Psoas muscle (tissue), 8 donors: Measurements from ENCODE around the gene C19orf47. TPM values are rescaled to one million over a fixed set of nuclear protein-coding genes. Genes with fewer than 3 reads are reported as not detected.

Experiments
- ATAC-seq, 4 donors: fragments of 200-7000 bp; cut with Tn5 transposase; one replicate each; pipeline ENCODE4 v1.9.1; 2020; ENCODE audit warnings: moderate library complexity in 3 of 4, mild to moderate bottlenecking in 2 of 4
- DNase-seq, 2 donors: peaks; one replicate each; pipeline ENCODE4 v3.0.0-alpha.2; 2020
- H3K27ac ChIP-seq: fragments of 200-600 bp; one replicate; pipeline ENCODE4 v1.8.0; 2022
- H3K27me3 ChIP-seq, 3 donors: fragments of 200-600 bp in 1 of 3; one replicate each; pipeline versions ENCODE4 v1.6.1 to v1.8.0; 2013 to 2022; ENCODE audit warnings: low read length in 2 of 3, mild to moderate bottlenecking in 2 of 3, moderate library complexity in 1 of 3; ENCODE audit not compliant: insufficient read depth in 3 of 3
- H3K36me3 ChIP-seq, 2 donors: fragments of 200-600 bp in 1 of 2; one replicate each; pipeline versions ENCODE4 v1.6.1 to v1.8.0; 2013 to 2022; ENCODE audit warnings: low read depth in 1 of 2, mild to moderate bottlenecking in 1 of 2, moderate library complexity in 1 of 2; ENCODE audit not compliant: insufficient read depth in 1 of 2
- H3K4me1 ChIP-seq: fragments of 200-600 bp; one replicate; pipeline ENCODE4 v1.8.0; 2022
- H3K4me3 ChIP-seq: fragments of 200-600 bp; one replicate; pipeline ENCODE4 v1.8.0; 2022; ENCODE audit warnings: mild to moderate bottlenecking
- H3K9me3 ChIP-seq: fragments of 200-600 bp; one replicate; pipeline ENCODE4 v1.8.0; 2022
- WGBS, 3 donors: extraction: QIAGEN DNeasy Blood & Tissue Kit; methylation state at CpG; one replicate each; pipeline versions ENCODE4 v1.1.6 to v1.1.7; 2013; 5-methylcytosine and 5-hydroxymethylcytosine counted together
- intact Hi-C, 2 donors: fragments of 100-400 bp; cut with DNase I; formaldehyde crosslinking; loops; one replicate each; pipeline versions ENCODE4 v1.11.0 to v1.14.2; 2022
- polyA plus RNA-seq, 3 donors: library from polyadenylated mRNA; stranded (reverse); fragments of 200-250 nt; gene quantifications; one replicate each; pipeline ENCODE4 v1.2.3, GENCODE V29; 2013
- total RNA-seq, 4 donors: library from RNA; stranded (reverse); fragmentation: NEBNext Ultra II Directional in 2 of 4; extraction: Animal tissue kit (Norgen Biotek cat#: 25700) in 2 of 4; gene quantifications; one replicate each; pipeline versions ENCODE4 v1.2.1 to v1.2.4, GENCODE V29; 2021 to 2023
- TF ChIP-seq, protein P1 (sequence below): fragments of 200-600 bp; IDR thresholded peaks from one replicate; pipeline ENCODE4 v1.8.0; 2022; ENCODE audit warnings: antibody characterized with exemption
- donor health status: healthy with polysubstance abuse.
- donor health status: DM: no; HTN: no; CAD: no; lungs with moderate emphysema.
- donor health status: Bipolar disorder and iron deficiency.
- donor health status: healthy.
- donor health status: DM: yes; HTN: yes; CAD: no.
- donor health status: DM: no; HTN: no; CAD: no.
- donor health status: DM: no; HTN: no; CAD: no.
- donor health status: DM: yes; HTN: yes; CAD: no.

The C19orf47 gene
- total and polyA plus RNA-seq, 7 donors, result 220 to 436 (median 299) TPM

DNA sequence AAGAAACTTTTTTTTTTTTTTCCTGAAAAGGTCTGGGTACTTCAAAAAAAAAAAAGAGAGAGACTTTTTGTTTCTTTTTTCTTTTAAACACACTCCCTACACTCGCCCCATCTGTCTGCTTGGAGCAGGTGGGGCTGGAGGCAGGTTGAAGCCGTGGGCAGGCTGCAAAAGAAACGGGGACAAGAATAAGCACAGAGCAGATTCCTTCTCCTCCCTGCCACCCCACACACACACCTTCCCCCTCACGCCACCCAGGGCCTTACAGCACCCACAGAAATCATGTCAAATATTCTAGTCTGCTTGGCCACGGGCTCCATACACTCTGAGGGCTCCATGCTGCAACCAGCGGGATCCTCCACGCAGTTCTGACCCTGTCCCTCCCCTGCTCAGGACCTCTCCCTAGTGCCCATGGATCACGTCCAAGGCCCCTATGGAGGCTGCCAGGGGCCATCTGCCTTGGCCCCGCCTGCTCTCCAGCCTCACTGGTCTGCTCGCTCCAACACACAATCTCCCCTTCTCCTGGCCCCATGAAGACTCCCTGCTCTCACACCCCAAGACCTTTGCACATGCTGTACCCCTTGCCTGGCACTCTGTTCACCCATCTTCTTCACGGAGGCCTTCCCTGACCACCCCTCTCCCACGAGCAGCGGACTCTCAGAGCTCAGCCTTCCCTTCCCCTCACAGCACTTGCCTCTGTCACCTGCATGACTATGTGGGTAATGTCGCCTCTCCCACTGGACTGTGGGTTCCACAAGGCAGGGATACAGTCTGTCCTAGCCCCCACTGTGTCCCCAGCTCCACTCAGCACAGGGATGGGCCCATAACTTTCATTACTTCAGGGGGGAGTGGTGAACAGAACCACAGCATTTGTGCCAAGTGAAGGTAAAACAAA is 74.5 kb downstream of the C19orf47 start:
- WGBS, 3 donors, result 25 to 47% (median 35%) methylated on average over 14 of the region's 14 CpGs
- no peak overlapping the region for H3K4me3 ChIP-seq
- TF ChIP-seq, protein P1, sequence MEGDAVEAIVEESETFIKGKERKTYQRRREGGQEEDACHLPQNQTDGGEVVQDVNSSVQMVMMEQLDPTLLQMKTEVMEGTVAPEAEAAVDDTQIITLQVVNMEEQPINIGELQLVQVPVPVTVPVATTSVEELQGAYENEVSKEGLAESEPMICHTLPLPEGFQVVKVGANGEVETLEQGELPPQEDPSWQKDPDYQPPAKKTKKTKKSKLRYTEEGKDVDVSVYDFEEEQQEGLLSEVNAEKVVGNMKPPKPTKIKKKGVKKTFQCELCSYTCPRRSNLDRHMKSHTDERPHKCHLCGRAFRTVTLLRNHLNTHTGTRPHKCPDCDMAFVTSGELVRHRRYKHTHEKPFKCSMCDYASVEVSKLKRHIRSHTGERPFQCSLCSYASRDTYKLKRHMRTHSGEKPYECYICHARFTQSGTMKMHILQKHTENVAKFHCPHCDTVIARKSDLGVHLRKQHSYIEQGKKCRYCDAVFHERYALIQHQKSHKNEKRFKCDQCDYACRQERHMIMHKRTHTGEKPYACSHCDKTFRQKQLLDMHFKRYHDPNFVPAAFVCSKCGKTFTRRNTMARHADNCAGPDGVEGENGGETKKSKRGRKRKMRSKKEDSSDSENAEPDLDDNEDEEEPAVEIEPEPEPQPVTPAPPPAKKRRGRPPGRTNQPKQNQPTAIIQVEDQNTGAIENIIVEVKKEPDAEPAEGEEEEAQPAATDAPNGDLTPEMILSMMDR, result no peak
- H3K36me3 ChIP-seq, result peaks cover 0 to 7% of the 10 kb centered on the region in 2 donors
- H3K27me3 ChIP-seq, result no peaks in the 10 kb centered on the region
- peaks cover 63% of the 10 kb centered on the region for H3K4me1 ChIP-seq
- peak overlapping the region; percentile 52 for H3K27ac ChIP-seq
- no peaks in the 10 kb centered on the region for H3K9me3 ChIP-seq
- DNase-seq, result peak in 1 of 2 donors; percentile 56
- ATAC-seq, result peak in 3 of 4 donors; percentile 28 to 58 (median 51)
- intact Hi-C loops, result no loop called here

DNA sequence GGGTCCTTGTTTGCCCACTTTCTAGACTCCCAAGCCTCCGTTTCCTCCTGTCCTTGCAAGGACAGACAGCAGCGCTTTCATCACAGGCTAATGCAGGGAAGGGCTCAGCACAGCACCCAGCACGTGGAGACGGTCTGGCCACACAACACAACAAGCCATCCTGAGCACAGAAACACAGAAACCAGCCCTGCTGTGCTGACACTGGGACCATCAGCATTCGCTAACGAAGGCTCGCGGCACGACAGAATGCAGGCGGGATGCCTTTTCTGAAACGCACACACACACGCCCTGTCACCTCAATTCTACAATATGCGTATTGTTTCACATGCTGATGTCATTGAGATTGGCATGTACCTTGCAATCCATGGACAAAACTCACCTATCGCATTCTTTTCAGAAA is 75.9 kb downstream of the C19orf47 start:
- TF ChIP-seq, protein P1, result no peak
- Histone ChIP-seq H3K27me3 (no peaks in the 10 kb centered on the region), H3K9me3 (no peaks in the 10 kb centered on the region), H3K36me3 (peaks cover 0 to 7% of the 10 kb centered on the region in 2 donors), H3K27ac (no peak overlapping the region), H3K4me3 (no peak overlapping the region), H3K4me1 (peaks cover 63% of the 10 kb centered on the region)
- WGBS, 3 donors, result 89 to 92% (median 91%) methylated on average over 14 of the region's 14 CpGs
- intact Hi-C loops, result no loop called here
- DNase-seq (peak in 1 of 2 donors; percentile 13), ATAC-seq (no peak)

DNA sequence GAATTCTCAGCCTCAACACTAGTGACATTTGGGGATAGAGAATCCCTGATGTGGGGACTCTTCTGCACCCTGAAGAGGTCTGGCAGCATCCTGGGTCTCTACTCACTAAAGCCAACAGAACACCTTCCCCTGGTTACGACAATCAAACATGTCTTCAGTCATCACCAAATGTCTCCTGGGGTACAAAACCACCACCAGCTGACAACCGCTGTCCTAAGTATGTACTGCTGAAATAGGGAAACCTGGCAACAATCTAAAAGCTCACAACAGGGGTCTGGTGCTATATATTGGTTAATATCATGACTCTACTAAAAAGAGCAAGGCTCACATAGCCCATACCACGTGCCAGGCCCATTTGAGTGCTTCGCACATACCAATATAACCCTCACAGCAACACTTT is 76.5 kb downstream of the C19orf47 start:
- peaks cover 63% of the 10 kb centered on the region for H3K4me1 ChIP-seq
- ATAC-seq (no peak), DNase-seq (peak in 1 of 2 donors; percentile 12)
- no peaks in the 10 kb centered on the region for H3K27me3 ChIP-seq
- no peaks in the 10 kb centered on the region for H3K9me3 ChIP-seq
- H3K4me3 ChIP-seq, result no peak overlapping the region
- H3K36me3 ChIP-seq, result peaks cover 0 to 7% of the 10 kb centered on the region in 2 donors
- TF ChIP-seq, protein P1, result no peak
- intact Hi-C loops, result no loop called here
- 78 to 96% (median 85%) methylated on average over 4 of the region's 4 CpGs for WGBS, 3 donors
- no peak overlapping the region for H3K27ac ChIP-seq

DNA sequence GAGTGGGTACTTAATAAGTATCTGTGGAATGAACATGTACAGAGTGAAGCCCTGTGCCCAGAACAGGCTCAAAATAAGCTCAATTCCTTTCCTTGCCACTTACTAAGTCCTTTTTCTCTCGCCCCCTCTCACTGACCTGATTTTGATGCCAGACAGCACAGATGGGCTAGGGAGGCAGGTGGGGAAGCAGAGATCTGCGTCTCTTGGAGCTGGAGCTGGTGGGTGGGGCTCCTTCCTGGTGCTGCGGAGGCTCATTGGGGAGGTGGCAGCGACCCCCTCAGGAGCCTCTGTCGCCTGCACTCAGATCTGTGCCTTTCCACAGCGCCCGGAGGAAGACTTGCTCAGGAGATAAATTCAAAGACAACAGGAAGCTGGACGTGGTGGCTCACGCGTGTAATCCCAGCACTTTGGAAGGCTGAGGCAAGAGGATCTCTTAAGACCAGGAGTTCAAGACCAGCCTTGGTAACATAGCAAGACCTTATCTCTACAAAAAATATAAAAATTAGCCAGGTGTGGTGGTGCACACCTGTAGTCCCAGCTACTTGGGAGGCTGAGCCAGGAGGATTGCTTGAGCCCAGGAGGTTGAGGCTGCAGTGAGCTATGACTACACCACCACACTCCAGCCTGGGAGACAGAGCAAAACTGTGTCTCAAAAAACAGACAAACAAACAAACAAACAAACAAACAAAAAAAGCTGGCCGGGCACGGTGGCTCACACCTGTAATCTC is 77.7 kb downstream of the C19orf47 start:
- H3K9me3 ChIP-seq, result no peaks in the 10 kb centered on the region
- WGBS, 3 donors, result 69 to 81% (median 71%) methylated on average over 12 of the region's 12 CpGs
- DNase-seq (no peak), ATAC-seq (no peak)
- peaks cover 0 to 7% of the 10 kb centered on the region in 2 donors for H3K36me3 ChIP-seq
- H3K27ac ChIP-seq, result no peak overlapping the region
- TF ChIP-seq, protein P1, result no peak
- no peaks in the 10 kb centered on the region for H3K27me3 ChIP-seq
- intact Hi-C loops, result no loop called here
- peaks cover 71% of the 10 kb centered on the region for H3K4me1 ChIP-seq
- H3K4me3 ChIP-seq, result no peak overlapping the region

Other genes starting within 250 kb of the C19orf47 start
- 10 to 100 TPM; 18.6 to 22.2 (median 19.5) TPM for gene MAP3K10, start 157.0 kb downstream of the C19orf47 start, total RNA-seq
- 10 to 100 TPM; 10.7 to 35.1 (median 16.0) TPM for gene MAP3K10, start 157.0 kb downstream of the C19orf47 start, polyA plus RNA-seq
- not detected for gene TTC9B, start 130.0 kb downstream of the C19orf47 start, total RNA-seq
- under 1 TPM in 1 of 3 donors, not detected in 2; 0.06 TPM for gene TTC9B, start 130.0 kb downstream of the C19orf47 start, polyA plus RNA-seq
- gene CCNP, start 121.7 kb downstream of the C19orf47 start, total RNA-seq, result not detected
- under 1 TPM in 1 of 3 donors, not detected in 2; 0.04 TPM for gene CCNP, start 121.7 kb downstream of the C19orf47 start, polyA plus RNA-seq
- gene AKT2, start 63.1 kb downstream of the C19orf47 start, total RNA-seq, result 100 to 1,000 TPM; 135 to 194 (median 173) TPM
- gene AKT2, start 63.1 kb downstream of the C19orf47 start, polyA plus RNA-seq, result 100 to 1,000 TPM in 1 of 3 donors, 10 to 100 TPM in 2; 81.8 to 139 (median 98.0) TPM
- 100 to 1,000 TPM in 1 of 4 donors, 10 to 100 TPM in 3; 77.8 to 116 (median 85.0) TPM for gene PLD3, start 298 bp upstream of the C19orf47 start, total RNA-seq
- 10 to 100 TPM; 60.2 to 87.3 (median 64.9) TPM for gene PLD3, start 298 bp upstream of the C19orf47 start, polyA plus RNA-seq
- under 1 TPM in 2 of 4 donors, not detected in 2; 0.08 to 0.11 TPM for gene HIPK4, start 41.8 kb upstream of the C19orf47 start, total RNA-seq
- under 1 TPM in 1 of 3 donors, not detected in 2; 0.03 TPM for gene HIPK4, start 41.8 kb upstream of the C19orf47 start, polyA plus RNA-seq
- gene PRX, start 65.0 kb upstream of the C19orf47 start, total RNA-seq, result 1 to 10 TPM; 1.4 to 3.3 (median 2.8) TPM
- gene PRX, start 65.0 kb upstream of the C19orf47 start, polyA plus RNA-seq, result 1 to 10 TPM; 1.9 to 2.1 (median 2.1) TPM
- 10 to 100 TPM; 10.5 to 24.0 (median 20.2) TPM for gene SERTAD1, start 77.6 kb upstream of the C19orf47 start, total RNA-seq
- 10 to 100 TPM; 10.7 to 88.7 (median 17.3) TPM for gene SERTAD1, start 77.6 kb upstream of the C19orf47 start, polyA plus RNA-seq
- 10 to 100 TPM; 16.0 to 29.0 (median 26.0) TPM for gene SERTAD3, start 95.9 kb upstream of the C19orf47 start, total RNA-seq
- gene SERTAD3, start 95.9 kb upstream of the C19orf47 start, polyA plus RNA-seq, result 10 to 100 TPM; 12.7 to 30.0 (median 13.8) TPM
- 100 to 1,000 TPM in 2 of 4 donors, 10 to 100 TPM in 2; 74.1 to 189 (median 114) TPM for gene BLVRB, start 117.3 kb upstream of the C19orf47 start, total RNA-seq
- gene BLVRB, start 117.3 kb upstream of the C19orf47 start, polyA plus RNA-seq, result 100 to 1,000 TPM; 167 to 204 (median 172) TPM
- 1 to 10 TPM; 1.8 to 4.7 (median 2.8) TPM for gene SPTBN4, start 118.6 kb upstream of the C19orf47 start, total RNA-seq
- gene SPTBN4, start 118.6 kb upstream of the C19orf47 start, polyA plus RNA-seq, result 1 to 10 TPM in 2 of 3 donors, under 1 TPM in 1; 0.66 to 2.9 (median 2.8) TPM
- 10 to 100 TPM; 12.4 to 17.4 (median 16.1) TPM for gene SHKBP1, start 228.5 kb upstream of the C19orf47 start, total RNA-seq
- gene SHKBP1, start 228.5 kb upstream of the C19orf47 start, polyA plus RNA-seq, result 10 to 100 TPM; 14.0 to 21.7 (median 20.3) TPM